NB4 (cell line): ENCODE measurements around the gene NRXN3.

ENCODE experiments used
- POLR2A ChIP-seq: IDR thresholded peaks from 2 replicates; pipeline ENCODE4 v1.6.1; 2011; ENCODE audit warnings: mild to moderate bottlenecking; ENCODE audit not compliant: insufficient read length; ENCODE audit errors: extremely low read depth
- TF ChIP-seq, protein P1 (sequence below): IDR thresholded peaks from one replicate; pipeline ENCODE4 v1.5.1; 2012; ENCODE audit warnings: low read depth, low read length
- TF ChIP-seq, protein P2 (sequence below): IDR thresholded peaks from 2 replicates; pipeline ENCODE4 v1.6.1; 2011; ENCODE audit warnings: low read depth, low read length

DNA sequence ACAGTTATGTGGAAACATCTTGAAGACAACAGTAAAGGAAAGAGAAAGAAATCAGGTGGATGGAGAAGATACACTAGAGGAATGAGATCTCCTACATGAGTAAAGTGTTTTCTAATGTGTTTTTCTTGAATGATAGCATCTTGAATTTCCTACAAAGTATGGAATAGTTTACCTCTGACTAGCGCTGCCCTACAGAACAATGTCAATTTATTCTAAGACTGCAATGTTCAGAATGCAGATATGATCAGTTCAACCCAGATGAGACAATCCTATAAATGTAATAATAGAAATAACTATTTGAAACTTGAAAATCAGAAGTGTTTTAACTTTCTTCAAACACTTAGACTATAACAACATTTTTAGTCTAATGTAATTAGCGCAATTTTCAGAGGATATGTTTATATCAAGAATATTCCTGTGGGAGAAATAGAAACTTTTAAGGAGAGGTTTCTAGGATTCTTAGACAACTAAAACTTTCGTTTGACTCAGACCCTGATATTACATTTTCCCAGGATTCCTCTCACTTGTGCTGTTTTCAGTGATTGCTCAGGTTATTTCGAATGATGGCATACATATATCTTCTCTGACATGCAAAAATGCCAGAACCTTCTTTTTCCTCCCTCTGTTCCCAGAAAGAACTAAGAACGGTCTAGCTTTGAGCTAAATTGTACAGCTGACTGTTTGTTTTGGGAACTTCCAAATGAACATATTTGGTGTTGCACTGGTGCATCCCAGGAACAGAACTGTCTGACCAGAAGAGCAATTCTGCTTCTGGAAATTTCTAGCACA, 1023.7 kb downstream of the NRXN3 start:
- no peak for TF ChIP-seq POLR2A
- TF ChIP-seq, protein P1, sequence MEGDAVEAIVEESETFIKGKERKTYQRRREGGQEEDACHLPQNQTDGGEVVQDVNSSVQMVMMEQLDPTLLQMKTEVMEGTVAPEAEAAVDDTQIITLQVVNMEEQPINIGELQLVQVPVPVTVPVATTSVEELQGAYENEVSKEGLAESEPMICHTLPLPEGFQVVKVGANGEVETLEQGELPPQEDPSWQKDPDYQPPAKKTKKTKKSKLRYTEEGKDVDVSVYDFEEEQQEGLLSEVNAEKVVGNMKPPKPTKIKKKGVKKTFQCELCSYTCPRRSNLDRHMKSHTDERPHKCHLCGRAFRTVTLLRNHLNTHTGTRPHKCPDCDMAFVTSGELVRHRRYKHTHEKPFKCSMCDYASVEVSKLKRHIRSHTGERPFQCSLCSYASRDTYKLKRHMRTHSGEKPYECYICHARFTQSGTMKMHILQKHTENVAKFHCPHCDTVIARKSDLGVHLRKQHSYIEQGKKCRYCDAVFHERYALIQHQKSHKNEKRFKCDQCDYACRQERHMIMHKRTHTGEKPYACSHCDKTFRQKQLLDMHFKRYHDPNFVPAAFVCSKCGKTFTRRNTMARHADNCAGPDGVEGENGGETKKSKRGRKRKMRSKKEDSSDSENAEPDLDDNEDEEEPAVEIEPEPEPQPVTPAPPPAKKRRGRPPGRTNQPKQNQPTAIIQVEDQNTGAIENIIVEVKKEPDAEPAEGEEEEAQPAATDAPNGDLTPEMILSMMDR = no peak
- TF ChIP-seq, protein P2, sequence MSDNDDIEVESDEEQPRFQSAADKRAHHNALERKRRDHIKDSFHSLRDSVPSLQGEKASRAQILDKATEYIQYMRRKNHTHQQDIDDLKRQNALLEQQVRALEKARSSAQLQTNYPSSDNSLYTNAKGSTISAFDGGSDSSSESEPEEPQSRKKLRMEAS = no peak
